Choroid plexus epithelial cell (primary cell): Measurements from ENCODE around the gene HECW1.

ENCODE experiments used
- DNase-seq: peaks from one replicate; pipeline ENCODE4 v3.0.0-alpha.2; 2010; ENCODE audit warnings: low read depth
- H3K4me3 ChIP-seq: 2 replicates; pipeline ENCODE4 v1.5.1; 2011; ENCODE audit warnings: low read depth, mild to moderate bottlenecking, control low read depth, low read length, moderate library complexity
- CTCF ChIP-seq: conservative IDR thresholded peaks from 2 replicates; pipeline ENCODE4 v1.5.1; 2011; ENCODE audit warnings: low read depth, mild to moderate bottlenecking, control low read depth, inconsistent platforms, low read length, moderate library complexity

Gene HECW1

GRCh38 chr7:43232366-43232765, 119.9 kb downstream of the HECW1 start:
- TF ChIP-seq CTCF: no peak
- H3K4me3 ChIP-seq: no peak overlapping the region
- peak; percentile 42 for DNase-seq

GRCh38 chr7:43234073-43234472, 121.6 kb downstream of the HECW1 start:
- no peak for DNase-seq
- H3K4me3 ChIP-seq: no peak overlapping the region
- no peak for TF ChIP-seq CTCF

- no peak for DNase-seq
- H3K4me3 ChIP-seq: no peak overlapping the region
- TF ChIP-seq CTCF: no peak
These were observed 122.5 kb downstream of the HECW1 start for GRCh38 chr7:43234968-43235367.

GRCh38 chr7:43240565-43240964, 128.1 kb downstream of the HECW1 start:
- no peak for TF ChIP-seq CTCF
- H3K4me3 ChIP-seq: no peak overlapping the region
- no peak for DNase-seq

GRCh38 chr7:43242628-43243255, 130.3 kb downstream of the HECW1 start:
- peak; percentile 18 for DNase-seq
- TF ChIP-seq CTCF: no peak
- no peak overlapping the region for H3K4me3 ChIP-seq

- TF ChIP-seq CTCF: no peak
- no peak for DNase-seq
- no peak overlapping the region for H3K4me3 ChIP-seq
These were observed 131.8 kb downstream of the HECW1 start for GRCh38 chr7:43244232-43244631.

GRCh38 chr7:43244784-43245183, 132.3 kb downstream of the HECW1 start:
- no peak for DNase-seq
- TF ChIP-seq CTCF: no peak
- no peak overlapping the region for H3K4me3 ChIP-seq
